HCEC 1CT (cell line): ENCODE results near the gene ZNF710.
"Not testable (repeated sequence)": the region's sequence is repeated elsewhere in the genome, so short reads cannot be mapped to it uniquely, and the experiment has no call there.

Source experiments
- DNase-seq: peaks from one replicate; pipeline ENCODE4 v3.0.0-alpha.2; 2017

The ZNF710 gene

GRCh38 chr15:90062462-90062932 is 61.4 kb downstream of the ZNF710 start:
- no peak for DNase-seq

GRCh38 chr15:90062973-90063769 is 62.0 kb downstream of the ZNF710 start:
- DNase-seq: no peak

DNA sequence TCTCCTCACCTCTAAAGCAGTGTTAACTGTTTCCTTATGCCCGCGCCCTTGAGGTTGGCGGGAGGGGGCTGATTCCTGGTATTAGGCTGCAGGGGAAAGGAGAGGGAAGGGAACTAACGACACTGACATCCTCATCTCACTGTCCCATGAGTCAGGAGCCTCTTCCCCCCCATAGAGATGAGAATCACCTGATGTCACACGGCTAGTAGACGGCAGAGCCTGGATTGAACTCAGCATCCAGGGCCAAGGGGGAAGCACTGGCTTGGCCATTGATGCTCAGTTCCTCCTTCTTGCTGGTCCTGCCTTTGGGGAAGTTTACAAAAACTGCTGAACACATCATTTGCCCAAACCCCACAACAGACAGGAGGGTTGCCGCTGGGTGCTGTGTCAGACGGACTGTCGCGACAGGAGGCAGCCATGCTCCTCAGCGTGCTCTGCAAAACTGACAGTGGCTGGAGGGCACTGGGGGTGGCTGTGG is 62.7 kb downstream of the ZNF710 start:
- DNase-seq: no peak

DNA sequence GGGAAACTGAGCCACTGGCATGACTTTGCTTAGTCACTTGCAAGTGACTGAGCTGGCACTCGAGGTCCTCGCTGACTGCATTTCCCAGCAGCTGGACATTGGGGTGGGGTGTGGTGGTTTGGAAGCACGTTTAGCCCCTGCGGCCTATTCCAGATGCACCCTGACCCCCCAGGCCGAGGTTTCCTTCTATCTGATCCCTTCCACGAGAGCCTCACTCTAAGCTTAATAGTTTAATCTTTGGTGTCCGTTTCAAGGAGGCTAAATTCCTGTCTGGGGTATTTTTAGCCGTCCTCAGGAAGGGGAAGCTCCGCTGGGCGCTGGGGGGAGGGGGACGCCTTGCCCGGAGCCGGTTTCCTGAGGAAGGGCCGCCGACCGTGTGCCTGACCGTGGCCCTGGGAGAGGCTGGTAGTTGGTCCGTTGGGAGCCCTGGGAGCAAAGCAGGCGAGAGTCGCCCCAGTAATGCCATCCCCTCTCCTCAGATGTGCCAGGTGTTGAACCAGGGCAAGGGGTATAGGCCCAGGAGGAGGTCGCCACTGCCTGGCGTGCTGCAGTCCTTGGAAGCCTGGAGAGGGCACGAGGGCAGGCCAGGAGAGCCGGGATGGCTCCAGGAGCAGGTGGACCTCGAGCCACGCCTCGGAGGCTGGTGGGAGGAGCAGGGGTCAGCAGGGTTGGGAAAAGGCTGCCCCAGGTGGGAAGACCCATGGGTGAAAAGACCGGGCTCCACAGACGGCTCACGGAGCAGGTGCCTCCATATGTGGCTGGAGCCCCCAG is 64.0 kb downstream of the ZNF710 start:
- no peak for DNase-seq

DNA sequence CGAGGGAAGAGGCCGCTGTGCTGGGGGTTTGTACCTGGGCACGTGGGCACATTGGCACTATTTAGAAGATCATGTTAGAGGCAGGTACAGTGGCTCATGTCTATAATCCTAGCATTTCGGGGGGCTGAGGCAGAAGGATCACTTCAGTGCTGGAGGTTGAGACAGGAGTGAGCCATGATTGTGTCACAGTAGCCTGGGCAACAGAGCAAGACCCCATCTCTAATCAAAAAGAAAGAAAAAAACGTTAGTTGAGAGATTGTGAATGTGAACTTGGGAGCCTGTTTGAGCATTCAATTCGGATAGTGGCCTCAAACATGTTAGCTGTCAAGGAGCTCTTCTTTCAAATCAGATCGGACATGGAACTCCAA is 64.5 kb downstream of the ZNF710 start:
- no peak for DNase-seq

GRCh38 chr15:90067181-90067952 is 66.2 kb downstream of the ZNF710 start:
- no peak for DNase-seq

DNA sequence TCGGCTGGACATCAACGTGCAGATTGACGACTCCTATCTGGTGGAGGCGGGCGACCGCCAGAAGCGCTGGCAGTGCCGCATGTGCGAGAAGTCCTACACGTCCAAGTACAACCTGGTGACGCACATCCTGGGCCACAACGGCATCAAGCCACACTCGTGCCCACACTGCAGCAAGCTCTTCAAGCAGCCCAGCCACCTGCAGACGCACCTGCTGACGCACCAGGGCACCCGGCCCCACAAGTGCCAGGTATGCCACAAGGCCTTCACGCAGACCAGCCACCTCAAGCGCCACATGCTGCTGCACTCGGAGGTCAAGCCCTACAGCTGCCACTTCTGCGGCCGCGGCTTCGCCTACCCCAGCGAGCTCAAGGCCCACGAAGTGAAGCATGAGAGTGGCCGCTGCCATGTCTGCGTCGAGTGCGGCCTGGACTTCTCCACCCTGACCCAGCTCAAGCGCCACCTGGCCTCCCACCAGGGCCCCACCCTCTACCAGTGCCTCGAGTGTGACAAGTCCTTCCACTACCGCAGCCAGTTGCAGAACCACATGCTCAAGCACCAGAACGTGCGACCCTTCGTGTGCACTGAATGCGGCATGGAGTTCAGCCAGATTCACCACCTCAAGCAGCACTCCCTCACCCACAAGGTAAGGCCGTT is 67.0 kb downstream of the ZNF710 start:
- DNase-seq: no peak

- not testable (repeated sequence) for DNase-seq
Observed at GRCh38 chr15:90070623-90071022, 69.5 kb downstream of the ZNF710 start.

DNA sequence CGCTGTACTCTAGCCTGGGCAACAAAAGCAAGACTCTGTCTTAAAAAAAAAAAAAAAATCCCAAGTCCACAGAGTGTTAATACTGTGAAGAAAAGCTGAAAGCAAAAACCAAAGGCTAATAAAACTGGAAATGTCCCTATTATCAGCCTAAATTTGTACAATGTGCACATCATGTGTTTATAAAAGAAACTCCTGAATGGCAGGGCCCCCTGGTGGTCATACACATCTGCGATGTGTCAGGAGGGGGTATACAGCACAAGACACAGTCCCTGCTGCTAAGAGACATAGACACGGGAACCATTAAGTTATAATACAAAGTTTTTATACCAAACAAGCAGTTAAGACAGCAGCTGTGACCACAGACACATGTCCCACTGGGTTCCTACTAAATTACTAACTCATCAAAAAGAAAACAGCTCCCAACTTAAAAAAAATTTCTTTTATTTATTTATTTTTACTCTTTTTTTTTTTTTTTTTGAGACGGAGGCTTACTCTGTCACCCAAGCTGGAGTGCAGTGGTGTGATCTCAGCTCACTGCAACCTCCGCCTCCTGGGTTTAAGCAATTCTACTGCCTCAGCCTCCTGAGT is 70.2 kb downstream of the ZNF710 start:
- peak; percentile 75 for DNase-seq

GRCh38 chr15:90072978-90073640 is 72.0 kb downstream of the ZNF710 start:
- DNase-seq: no peak

DNA sequence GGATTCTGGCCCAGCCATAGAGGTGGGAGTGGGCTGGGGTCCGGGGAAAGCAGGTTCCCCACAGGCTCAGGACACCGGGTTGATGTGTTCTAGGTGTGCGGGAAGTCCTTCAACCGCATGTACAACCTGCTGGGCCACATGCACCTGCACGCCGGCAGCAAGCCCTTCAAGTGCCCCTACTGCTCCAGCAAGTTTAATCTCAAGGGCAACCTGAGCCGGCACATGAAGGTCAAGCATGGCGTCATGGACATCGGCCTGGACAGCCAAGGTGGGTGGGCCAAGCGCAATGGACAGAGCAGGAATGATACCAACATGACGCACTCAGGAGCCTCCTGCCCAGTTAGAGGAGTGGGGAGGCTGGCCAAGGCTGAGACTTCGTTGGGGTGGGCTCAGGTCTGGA is 72.9 kb downstream of the ZNF710 start:
- DNase-seq: no peak

- no peak for DNase-seq
Observed at GRCh38 chr15:90074916-90075315, 73.8 kb downstream of the ZNF710 start.

DNA sequence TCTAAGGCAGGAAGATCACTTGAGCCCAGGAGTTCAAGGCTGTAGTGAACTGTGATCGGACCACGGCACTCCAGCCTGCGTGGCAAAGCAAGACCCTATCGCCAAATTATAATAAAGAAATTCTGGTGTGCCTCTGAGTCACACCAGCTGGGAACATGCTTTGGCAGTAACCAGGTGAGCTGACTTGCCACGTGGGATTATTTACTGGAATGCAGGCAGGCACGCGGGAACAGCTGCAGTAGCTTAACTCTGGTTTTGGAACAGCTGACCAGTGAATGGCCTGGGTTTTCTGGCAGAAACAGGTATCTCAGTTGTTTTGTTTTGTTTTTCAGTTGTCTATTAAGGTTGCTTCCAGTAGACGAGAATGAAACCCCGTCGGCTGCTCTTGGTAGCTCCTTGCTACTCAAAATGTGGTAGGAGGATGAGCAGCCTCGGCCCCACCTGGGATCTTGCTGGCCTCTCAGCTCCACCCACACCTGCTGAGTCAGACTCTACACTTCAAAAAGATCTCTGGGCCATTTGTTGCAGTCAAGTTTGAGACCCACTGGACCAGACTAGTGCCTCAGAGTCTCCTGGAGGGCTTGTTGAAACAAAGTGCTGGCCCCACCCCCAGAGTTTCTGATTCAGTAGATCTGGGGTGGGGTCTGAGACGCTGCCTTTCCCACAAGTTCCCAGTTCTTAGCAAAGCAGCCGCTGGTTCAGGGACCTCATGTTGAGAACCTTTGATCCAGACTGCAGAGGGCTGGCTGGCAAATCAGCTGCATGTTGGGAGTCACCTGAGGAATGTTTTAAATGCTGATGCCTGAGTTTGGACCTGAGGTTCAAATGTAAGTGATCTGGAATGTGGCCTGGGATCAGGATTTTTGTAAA is 74.5 kb downstream of the ZNF710 start:
- no peak for DNase-seq

DNA sequence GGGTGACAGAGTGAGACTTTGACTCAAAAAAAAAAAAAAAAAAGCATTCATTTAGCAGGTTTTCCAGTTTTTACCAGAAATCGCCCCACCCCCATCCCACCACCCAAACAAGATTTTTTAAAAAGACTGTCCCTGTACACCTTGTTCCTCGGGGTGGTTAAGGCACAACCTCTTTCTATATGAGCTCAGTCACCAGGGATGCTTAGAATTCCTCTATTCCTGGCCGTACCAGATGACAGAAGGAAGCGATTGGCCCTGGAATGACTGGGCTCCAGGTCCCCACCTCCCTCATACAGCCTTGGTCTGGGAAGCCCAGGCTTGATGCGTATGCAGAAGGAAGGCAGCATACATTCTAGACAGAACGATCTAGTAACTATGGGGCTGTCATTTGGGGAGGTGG is 75.6 kb downstream of the ZNF710 start:
- DNase-seq: no peak

- no peak for DNase-seq
Observed at GRCh38 chr15:90078965-90079364, 77.8 kb downstream of the ZNF710 start.

DNA sequence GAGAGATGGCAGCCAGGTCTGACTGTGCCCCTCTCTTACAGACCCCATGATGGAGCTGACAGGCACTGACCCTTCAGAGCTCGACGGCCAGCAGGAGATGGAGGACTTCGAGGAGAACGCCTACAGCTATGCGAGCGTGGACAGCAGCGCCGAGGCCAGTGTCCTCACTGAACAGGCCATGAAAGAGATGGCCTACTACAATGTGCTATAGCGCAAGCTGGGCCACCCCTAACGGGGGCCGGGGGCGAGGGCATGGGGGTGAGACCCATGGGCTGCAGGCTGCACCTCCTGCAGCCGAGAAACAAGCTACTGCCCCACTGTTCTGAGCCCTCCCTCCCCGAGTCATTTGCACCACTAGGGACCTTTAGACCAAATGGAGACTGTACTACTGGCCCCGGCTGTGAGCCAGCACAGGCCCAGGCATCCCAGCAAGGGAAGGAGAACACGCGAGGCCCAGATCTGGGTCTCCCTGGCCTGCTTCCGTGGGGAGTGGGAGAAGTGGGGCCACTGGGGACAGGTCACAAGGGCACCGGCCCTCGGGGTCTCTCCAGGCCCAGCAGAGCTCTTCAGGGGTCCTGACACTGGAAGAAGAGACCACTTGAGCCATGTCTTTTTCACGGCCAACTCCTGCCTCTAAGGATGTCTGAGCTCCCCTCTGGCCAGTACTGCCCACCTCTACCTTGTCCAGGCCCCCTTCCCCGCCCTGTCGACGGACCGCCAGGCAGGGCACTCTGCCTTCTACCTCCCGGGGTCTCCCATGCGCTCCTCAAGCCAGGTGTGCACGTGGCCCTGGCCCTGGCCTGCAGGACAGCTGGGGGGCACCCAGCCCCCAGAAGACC is 78.7 kb downstream of the ZNF710 start:
- DNase-seq: no peak

GRCh38 chr15:90080458-90080755 is 79.3 kb downstream of the ZNF710 start:
- DNase-seq: no peak

DNA sequence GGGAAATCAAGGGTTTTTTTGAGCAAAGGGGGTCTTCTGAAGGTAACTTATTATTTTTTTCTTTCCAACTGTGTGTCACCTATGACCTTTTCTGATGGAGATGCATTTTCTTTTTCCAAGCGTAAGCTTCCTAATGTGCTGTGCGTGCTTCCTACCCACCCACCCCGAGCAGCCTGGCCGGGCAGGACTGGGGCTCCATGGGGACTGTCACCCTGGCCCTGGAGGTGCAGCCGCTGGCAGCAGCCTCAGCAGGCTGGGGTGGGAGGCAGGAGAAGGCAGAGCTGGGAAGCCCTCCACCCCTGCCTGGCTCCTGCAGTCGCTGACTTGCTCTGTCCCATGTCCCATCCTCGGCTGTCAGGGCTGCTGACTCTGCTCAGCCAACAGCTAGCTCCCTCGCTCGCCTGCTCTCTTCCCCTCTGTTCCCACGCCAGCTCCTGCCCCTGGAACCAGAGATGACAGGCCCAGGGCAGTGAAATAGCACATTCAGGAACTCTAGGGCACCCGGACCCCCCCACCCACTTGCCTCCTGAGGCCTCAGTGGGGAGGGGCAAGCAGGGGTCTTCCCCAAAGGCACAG is 79.8 kb downstream of the ZNF710 start:
- DNase-seq: no peak

DNA sequence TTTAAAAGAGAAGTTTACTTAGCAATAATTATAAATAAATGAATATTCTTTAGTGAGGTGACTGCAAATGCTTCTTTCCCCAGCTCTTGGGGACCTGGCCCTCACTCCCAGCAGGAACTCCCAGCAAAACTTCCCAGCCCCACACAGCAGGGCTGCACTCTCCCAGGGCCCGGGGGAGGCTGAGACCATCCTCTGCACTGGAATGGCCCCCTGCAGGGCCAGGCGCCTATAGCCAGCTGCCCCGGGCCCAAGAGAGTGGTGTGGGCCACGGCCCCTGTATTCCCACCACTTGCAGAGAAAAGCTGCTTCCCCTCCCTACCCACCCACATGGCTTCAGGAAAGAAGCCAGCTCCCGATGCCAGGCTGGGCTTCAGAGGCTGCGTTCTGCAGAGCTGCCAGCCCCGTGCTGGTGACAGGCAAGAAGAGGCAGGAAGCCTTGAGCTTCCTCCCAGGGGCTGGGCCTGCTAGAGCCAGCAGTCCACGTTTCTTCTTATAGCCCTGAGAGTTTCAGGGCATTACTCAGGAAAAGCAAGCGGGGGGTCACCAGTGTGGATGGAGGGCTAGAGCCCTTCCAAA is 81.1 kb downstream of the ZNF710 start:
- DNase-seq: no peak
